Endothelial cell of umbilical vein (primary cell): Measurements from ENCODE around the gene TNS1. TPM values are rescaled to one million over a fixed set of nuclear protein-coding genes. Genes with fewer than 3 reads are reported as not detected.
A peak's percentile ranks its signal among the peaks of the same experiment; 100 is the strongest.

Experiments
- BruUV-seq: library from RNA; stranded (reverse); fragments of 400-500 nt; replicated peaks from 2 replicates; lab custom pipeline; 2021; lab: Mats Ljungman, UMichigan
- CTCF ChIA-PET: fragments of 300-600, 350-600 bp; sonication (Branson Sonifier 250); formaldehyde crosslinking; loops from one replicate; lab custom pipeline; 2021; ENCODE audit warnings: antibody characterized with exemption, inconsistent platforms; lab: Charles Lee
- POLR2A ChIA-PET: fragments of 300-600, 350-600 bp; sonication (Branson Sonifier 250); formaldehyde crosslinking; loops from one replicate; lab custom pipeline; 2021; ENCODE audit warnings: antibody characterized with exemption, inconsistent platforms; lab: Charles Lee
- DNase-seq: peaks from one replicate; pipeline ENCODE4 v3.0.0-alpha.2; 2011; ENCODE audit warnings: low read depth, low spot score
- FAIRE-seq: peaks from 2 replicates; lab custom pipeline; 2011; peaks lifted over from hg19 to GRCh38; lab: Jason Lieb, UNC
- H2AFZ ChIP-seq: 2 replicates; pipeline ENCODE4 v1.6.0; 2012; ENCODE audit warnings: low read depth, low read length, control low read depth, inconsistent platforms
- H3K27ac ChIP-seq: 2 replicates; pipeline ENCODE4 v1.5.1; 2011; ENCODE audit warnings: low read depth, mild to moderate bottlenecking, control low read depth, low read length, moderate library complexity; ENCODE audit not compliant: insufficient read depth
- H3K27me3 ChIP-seq, 2 experiments: 2 replicates each; pipeline versions ENCODE4 v1.6.0 to v1.6.1; 2011; ENCODE audit warnings: low read length in 2 of 2, mixed read lengths in 1 of 2; ENCODE audit not compliant: control insufficient read depth in 2 of 2, insufficient read depth in 2 of 2
- H3K36me3 ChIP-seq, 2 experiments: 2 replicates in 1 of 2; 3 replicates in 1 of 2; pipeline ENCODE4 v1.5.1; 2011; ENCODE audit warnings: low read length in 2 of 2, mild to moderate bottlenecking in 1 of 2, moderate library complexity in 1 of 2; ENCODE audit not compliant: control insufficient read depth in 2 of 2, insufficient read depth in 2 of 2; ENCODE audit errors: extremely low read depth in 1 of 2
- H3K4me1 ChIP-seq: 3 replicates; pipeline ENCODE4 v1.5.1; 2011; ENCODE audit warnings: mild to moderate bottlenecking, low read length; ENCODE audit not compliant: control insufficient read depth, insufficient read depth; ENCODE audit errors: extremely low read depth
- H3K4me2 ChIP-seq: 2 replicates; pipeline ENCODE4 v1.6.1; 2011; ENCODE audit warnings: low read length, control low read depth, mixed read lengths; ENCODE audit not compliant: insufficient read depth
- H3K4me3 ChIP-seq, 3 experiments: fragments of 200-600 bp in 1 of 3; sonication (generic), shearing (Covaris generic) in 1 of 3; replicated peaks in 1 of 3; 2 replicates each; pipeline ENCODE4 v1.5.1; 2011 to 2016; ENCODE audit warnings: control low read depth in 3 of 3, low read length in 3 of 3, mild to moderate bottlenecking in 2 of 3, inconsistent platforms in 1 of 3, low read depth in 1 of 3, moderate library complexity in 1 of 3; ENCODE audit not compliant: insufficient read depth in 1 of 3
- H3K79me2 ChIP-seq: 2 replicates; pipeline ENCODE4 v1.6.0; 2012; ENCODE audit warnings: low read length, inconsistent platforms; ENCODE audit not compliant: control insufficient read depth, insufficient read depth
- H3K9ac ChIP-seq: replicated peaks from 2 replicates; pipeline ENCODE3; 2011; ENCODE audit warnings: low read length, control low read depth; ENCODE audit not compliant: insufficient read depth; ENCODE audit errors: extremely low read depth
- H3K9me1 ChIP-seq: replicated peaks from 3 replicates; pipeline ENCODE4 v1.6.0; 2011; ENCODE audit warnings: mild to moderate bottlenecking, low read length; ENCODE audit not compliant: control insufficient read depth, insufficient read depth; ENCODE audit errors: extremely low read depth
- H3K9me3 ChIP-seq: replicated peaks from 2 replicates; pipeline ENCODE4 v1.5.1; 2012; ENCODE audit warnings: low read length, inconsistent platforms; ENCODE audit not compliant: control insufficient read depth, insufficient read depth
- H4K20me1 ChIP-seq: replicated peaks from 2 replicates; pipeline ENCODE3; 2011; ENCODE audit warnings: mild to moderate bottlenecking, low read length; ENCODE audit not compliant: control insufficient read depth, insufficient read depth; ENCODE audit errors: extremely low read depth
- CTCF ChIP-seq, 2 donors: IDR thresholded peaks; 1 replicate in 1 of 2; 2 replicates in 1 of 2; pipeline ENCODE4 v1.5.1; 2011; ENCODE audit warnings: low read length in 2 of 2, mild to moderate bottlenecking in 2 of 2, moderate library complexity in 2 of 2, control low read depth in 1 of 2, inconsistent platforms in 1 of 2, low read depth in 1 of 2; ENCODE audit not compliant: insufficient read depth in 1 of 2; ENCODE audit errors: extremely low read depth in 1 of 2
- EZH2 ChIP-seq: IDR thresholded peaks from 2 replicates; pipeline ENCODE4 v1.6.1; 2012; ENCODE audit warnings: borderline replicate concordance, low read depth, mild to moderate bottlenecking, moderate library complexity, low read length, inconsistent platforms; ENCODE audit not compliant: severe bottlenecking
- FOS ChIP-seq: IDR thresholded peaks from 2 replicates; pipeline ENCODE4 v1.6.1; 2011; ENCODE audit warnings: mild to moderate bottlenecking, low read length, moderate library complexity, borderline replicate concordance; ENCODE audit not compliant: insufficient read depth
- GATA2 ChIP-seq: IDR thresholded peaks from 2 replicates; pipeline ENCODE4 v1.7.0; 2011; ENCODE audit warnings: low read depth, mild to moderate bottlenecking, moderate library complexity, mixed read lengths, low read length; ENCODE audit not compliant: insufficient read length, insufficient read depth
- JUN ChIP-seq: IDR thresholded peaks from 2 replicates; pipeline ENCODE4 v1.6.1; 2011; ENCODE audit warnings: borderline replicate concordance, low read depth; ENCODE audit not compliant: insufficient read length, insufficient read depth
- MAX ChIP-seq: IDR thresholded peaks from 2 replicates; pipeline ENCODE4 v1.6.1; 2011; ENCODE audit not compliant: insufficient read depth, insufficient read length
- MYC ChIP-seq: IDR thresholded peaks from one replicate; pipeline ENCODE4 v1.6.1; 2011; ENCODE audit warnings: mild to moderate bottlenecking, low read depth, low read length
- POLR2A ChIP-seq: IDR thresholded peaks from 2 replicates; pipeline ENCODE4 v1.6.1; 2012; ENCODE audit warnings: low read depth, mild to moderate bottlenecking, control low read depth, low read length
- POLR2AphosphoS5 ChIP-seq: IDR thresholded peaks from 2 replicates; pipeline ENCODE4 v1.6.1; 2012; ENCODE audit warnings: low read depth, mild to moderate bottlenecking, control low read depth, low read length, moderate library complexity; ENCODE audit not compliant: insufficient read depth
- dilution Hi-C: fragments of 300-500 bp; cut with MboI; formaldehyde crosslinking; loops from one replicate; pipeline ENCODE4 v1.15.0; 2019; ENCODE audit warnings: low sequenced_read_pairs; ENCODE audit not compliant: extremely low pct_ligation_motif_present
- intact Hi-C: fragments of 100-400 bp; cut with micrococcal nuclease; formaldehyde crosslinking; loops from one replicate; pipeline ENCODE4 v1.10.0; 2022
- polyA plus RNA-seq, 4 experiments: library from polyadenylated mRNA; depleted of rRNA in 3 of 4; stranded (reverse) in 3 of 4; unstranded in 1 of 4; fragments of >200 nt; gene quantifications; 2 replicates each; pipeline versions ENCODE4 v1.2.1 to v1.2.3, GENCODE V29; 2011 to 2012; ENCODE audit warnings: missing spikeins in 1 of 4
- total RNA-seq: library from RNA; stranded (reverse); gene quantifications from 2 replicates; pipeline ENCODE4 v1.2.3, GENCODE V29; 2021

The TNS1 gene
- total and polyA plus RNA-seq, 2 donors (not counting 3 experiments of a cell fraction or from before 2014, with no cell fraction given): 11.0 to 52.1 TPM

GRCh38 chr2:217903859-217904613 lies 98.8 kb downstream of the TNS1 start:
- Histone ChIP-seq H2AFZ (no peak overlapping the region), H3K27me3 (no peaks in the 10 kb centered on the region), H3K36me3 (no peaks in the 10 kb centered on the region), H4K20me1 (no peaks in the 10 kb centered on the region), H3K9ac (no peak overlapping the region), H3K9me1 (no peaks in the 10 kb centered on the region), H3K9me3 (no peaks in the 10 kb centered on the region), H3K79me2 (no peaks in the 10 kb centered on the region), H3K4me3 (no peak overlapping the region), H3K27ac (peak overlapping the region; percentile 42), H3K4me1 (peaks cover 34% of the 10 kb centered on the region), H3K4me2 (no peak overlapping the region)
- POLR2A ChIA-PET: no interaction called here
- peak; percentile 89 for DNase-seq
- intact Hi-C loops: loop anchor here (2.0 kb wide), 1 partner anchor 17 kb away; no protein-coding TSS in a partner anchor
- TSS peak; percentile 63 for BruUV-seq
- peak; percentile 63 for FAIRE-seq
- CTCF ChIA-PET: interaction anchor here (1.0 to 3.4 kb wide), 4 partner anchors 17 to 90 kb away, joined by 3 to 15 read pairs (median 8); no protein-coding TSS in a partner anchor
- no peak for TF ChIP-seq CTCF (IDR thresholded peaks at IDR 0.05; ENCODE audit: extremely low read depth in 1 of 2, insufficient read depth in 1 of 2, low read depth in 1 of 2, low read length in 2 of 2)
- no peak for TF ChIP-seq JUN
- TF ChIP-seq POLR2AphosphoS5: no peak
- no peak for TF ChIP-seq MAX
- no peak for TF ChIP-seq FOS
- no peak for TF ChIP-seq EZH2
- no peak for TF ChIP-seq POLR2A
- no peak for TF ChIP-seq MYC
- no peak for TF ChIP-seq GATA2
- dilution Hi-C loops: no loop called here
